Activated CD8-positive, alpha-beta T cell treated with anti-CD3 and anti-CD28 coated beads for 36 hours (primary cell): ENCODE measurements around the gene PUM1. TPM values are rescaled to one million over a fixed set of nuclear protein-coding genes. Genes with fewer than 3 reads are reported as not detected.

Experiments used
- ATAC-seq: fragments of 200-7000 bp; cut with Tn5 transposase; one replicate; pipeline ENCODE4 v1.10.0; 2021; ENCODE audit warnings: mild to moderate bottlenecking, moderate library complexity
- CTCF ChIA-PET: fragments of 350-600 bp; sonication (Branson Sonifier 250); formaldehyde crosslinking; loops from one replicate; lab custom pipeline; 2021; ENCODE audit warnings: antibody characterized with exemption; lab: Charles Lee
- POLR2A ChIA-PET: fragments of 350-600 bp; sonication (Branson Sonifier 250); formaldehyde crosslinking; loops from one replicate; lab custom pipeline; 2021; ENCODE audit warnings: antibody characterized with exemption; lab: Charles Lee
- DNase-seq: peaks from one replicate; pipeline ENCODE4 v3.0.0-alpha.2; 2020
- H3K27ac Mint-ChIP-seq: one replicate; pipeline ENCODE4 v1.8.0; 2021; ENCODE audit warnings: mild to moderate bottlenecking, mixed read lengths
- H3K27me3 Mint-ChIP-seq: one replicate; pipeline ENCODE4 v1.8.0; 2021; ENCODE audit warnings: mixed read lengths
- H3K36me3 Mint-ChIP-seq: one replicate; pipeline ENCODE4 v1.8.0; 2021; ENCODE audit warnings: low read depth, mixed read lengths
- H3K4me1 Mint-ChIP-seq: one replicate; pipeline ENCODE4 v1.8.0; 2021; ENCODE audit warnings: low read depth, mixed read lengths
- H3K4me3 Mint-ChIP-seq: one replicate; pipeline ENCODE4 v1.8.0; 2021; ENCODE audit warnings: mild to moderate bottlenecking, moderate library complexity, mixed read lengths
- H3K9me3 Mint-ChIP-seq: one replicate; pipeline ENCODE4 v1.8.0; 2021; ENCODE audit warnings: mixed read lengths
- intact Hi-C: fragments of 100-400 bp; cut with micrococcal nuclease; formaldehyde crosslinking; loops from one replicate; pipeline ENCODE4 v1.10.0; 2022
- total RNA-seq, 2 experiments: library from RNA; stranded (reverse); gene quantifications; one replicate each; pipeline ENCODE4 v1.2.3, GENCODE V29; 2021
- TF ChIP-seq, protein P1 (sequence below): fragments of 200-600 bp; IDR thresholded peaks from one replicate; pipeline ENCODE4 v1.8.0; 2022; ENCODE audit warnings: antibody characterized with exemption, mild to moderate bottlenecking

Gene PUM1
- total RNA-seq, 2 experiments from 2014 or later: 98.0 to 99.0 TPM

DNA sequence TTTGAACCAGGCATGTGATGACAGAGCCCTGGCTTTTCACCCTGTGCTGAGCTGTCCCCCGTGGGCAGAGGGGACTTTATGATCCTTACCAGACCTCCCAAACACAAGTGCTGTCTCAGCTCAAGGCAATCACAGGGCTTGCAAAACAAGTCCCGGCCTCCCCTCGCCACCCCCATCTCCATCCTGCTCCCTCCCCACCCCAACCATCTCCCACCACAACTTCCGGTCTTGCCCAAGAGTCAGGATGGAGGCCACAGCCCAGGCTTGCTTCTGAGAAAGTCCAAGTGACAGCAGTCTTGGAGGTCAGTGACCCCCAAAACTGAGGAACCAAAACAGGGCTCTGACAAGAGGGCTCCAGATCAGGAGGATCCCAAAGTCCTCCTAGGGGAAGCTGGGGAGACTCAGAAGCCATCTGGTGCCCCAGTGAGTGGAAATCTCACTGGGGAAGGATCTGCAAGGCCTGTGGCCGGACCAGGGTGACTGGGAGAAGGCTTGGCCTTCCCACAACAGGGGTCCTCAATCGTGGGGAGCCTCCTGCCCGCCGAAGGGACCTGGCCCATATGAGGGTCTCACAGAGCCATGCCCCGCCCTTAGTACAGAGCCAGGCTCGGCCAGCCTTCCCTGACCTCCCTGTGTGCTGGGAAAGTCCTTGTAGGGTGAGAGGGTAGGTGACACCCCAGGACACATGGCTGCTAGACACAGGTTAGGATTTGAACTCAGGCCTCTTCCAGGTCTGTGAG, 152.4 kb downstream of the PUM1 start:
- peaks cover 20% of the 10 kb centered on the region for H3K27me3 Mint-ChIP-seq
- no peak overlapping the region for H3K4me3 Mint-ChIP-seq
- TF ChIP-seq, protein P1, sequence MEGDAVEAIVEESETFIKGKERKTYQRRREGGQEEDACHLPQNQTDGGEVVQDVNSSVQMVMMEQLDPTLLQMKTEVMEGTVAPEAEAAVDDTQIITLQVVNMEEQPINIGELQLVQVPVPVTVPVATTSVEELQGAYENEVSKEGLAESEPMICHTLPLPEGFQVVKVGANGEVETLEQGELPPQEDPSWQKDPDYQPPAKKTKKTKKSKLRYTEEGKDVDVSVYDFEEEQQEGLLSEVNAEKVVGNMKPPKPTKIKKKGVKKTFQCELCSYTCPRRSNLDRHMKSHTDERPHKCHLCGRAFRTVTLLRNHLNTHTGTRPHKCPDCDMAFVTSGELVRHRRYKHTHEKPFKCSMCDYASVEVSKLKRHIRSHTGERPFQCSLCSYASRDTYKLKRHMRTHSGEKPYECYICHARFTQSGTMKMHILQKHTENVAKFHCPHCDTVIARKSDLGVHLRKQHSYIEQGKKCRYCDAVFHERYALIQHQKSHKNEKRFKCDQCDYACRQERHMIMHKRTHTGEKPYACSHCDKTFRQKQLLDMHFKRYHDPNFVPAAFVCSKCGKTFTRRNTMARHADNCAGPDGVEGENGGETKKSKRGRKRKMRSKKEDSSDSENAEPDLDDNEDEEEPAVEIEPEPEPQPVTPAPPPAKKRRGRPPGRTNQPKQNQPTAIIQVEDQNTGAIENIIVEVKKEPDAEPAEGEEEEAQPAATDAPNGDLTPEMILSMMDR: no peak
- POLR2A ChIA-PET: interaction anchor here (1.7 kb wide), 1 partner anchor 118 kb away, joined by 3 read pairs; no protein-coding TSS in a partner anchor
- ATAC-seq (no peak), DNase-seq (no peak)
- intact Hi-C loops: loop anchor here (5.0 kb wide), 1 partner anchor 191 kb away; the partner anchor contains the start of gene MATN1
- CTCF ChIA-PET: interaction anchor here (1.1 to 8.0 kb wide), 7 partner anchors 15 to 193 kb away, joined by 3 to 216 read pairs (median 19); no protein-coding TSS in a partner anchor
- no peaks in the 10 kb centered on the region for H3K9me3 Mint-ChIP-seq
- no peak overlapping the region for H3K27ac Mint-ChIP-seq
- no peaks in the 10 kb centered on the region for H3K36me3 Mint-ChIP-seq
- peaks cover 3% of the 10 kb centered on the region for H3K4me1 Mint-ChIP-seq

DNA sequence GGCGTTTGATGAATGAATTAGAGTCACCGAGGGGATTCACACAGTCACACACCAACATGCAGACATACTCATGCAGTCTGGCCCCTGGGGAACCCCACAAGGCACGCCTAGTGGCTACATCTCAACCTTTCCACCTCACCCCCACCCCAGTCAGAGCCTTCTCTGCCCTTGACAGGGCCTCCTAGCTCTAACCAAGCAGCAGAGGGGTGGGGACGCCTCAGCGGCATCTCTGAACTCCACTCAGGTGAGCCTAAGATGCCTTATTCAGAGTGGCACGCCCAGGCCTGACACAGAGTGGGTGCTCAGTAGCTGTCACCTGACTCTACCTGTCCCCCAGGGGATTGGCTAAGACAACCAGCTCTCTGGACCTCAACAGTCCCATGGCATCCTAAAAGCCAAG, 153.3 kb downstream of the PUM1 start:
- H3K27ac Mint-ChIP-seq: no peak overlapping the region
- POLR2A ChIA-PET: interaction anchor here (1.4 kb wide), 1 partner anchor 125 kb away, joined by 4 read pairs; no protein-coding TSS in a partner anchor
- CTCF ChIA-PET: interaction anchor here (0.6 to 8.0 kb wide), 12 partner anchors 9 to 192 kb away, joined by 3 to 216 read pairs (median 5); partner anchors contain the start of gene MATN1

DNA sequence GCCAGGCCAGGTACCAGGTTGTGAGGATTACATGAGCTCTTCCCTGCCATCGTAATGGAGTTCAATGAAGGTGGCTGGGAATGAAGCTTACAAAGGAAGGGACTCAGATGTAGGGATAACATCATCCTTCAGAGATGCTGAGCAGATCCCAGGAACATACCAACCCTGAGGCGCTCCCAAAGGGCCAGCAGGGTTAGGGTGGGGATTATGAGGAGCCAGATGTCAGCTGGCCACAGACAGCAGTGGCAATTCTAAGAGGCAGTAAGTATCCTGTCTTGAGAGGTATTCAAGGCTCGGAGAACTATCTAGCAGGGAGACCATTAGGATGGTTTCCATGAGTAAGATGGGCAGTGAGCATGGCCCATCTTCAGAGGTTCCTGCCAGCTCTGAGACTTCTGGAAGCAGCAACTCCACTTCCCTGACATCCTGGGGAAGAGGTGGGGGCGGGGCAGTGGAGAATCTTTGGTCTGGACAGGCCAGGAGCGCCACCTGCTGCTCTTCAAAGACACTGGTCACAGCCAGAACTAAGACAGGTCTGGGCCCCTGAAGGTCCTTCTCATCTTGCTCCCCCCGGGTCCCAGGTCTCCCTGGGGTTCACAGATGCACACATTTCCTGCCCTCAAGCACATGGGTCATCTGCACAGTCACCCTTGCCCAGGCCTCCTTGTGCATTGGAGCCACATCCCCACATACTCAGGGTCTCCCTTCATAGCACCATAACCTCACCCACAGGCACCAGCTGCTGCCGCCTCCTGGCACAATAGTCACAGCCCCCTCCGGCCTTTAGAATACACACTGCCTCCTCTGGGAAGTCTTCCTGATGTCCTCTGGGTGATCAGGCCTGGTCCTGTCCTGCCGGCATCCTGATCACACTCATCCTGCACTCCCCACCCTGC, 154.2 kb downstream of the PUM1 start:
- Mint-ChIP-seq H3K4me1 (peaks cover 9% of the 10 kb centered on the region), H3K27ac (no peak overlapping the region), H3K36me3 (no peaks in the 10 kb centered on the region), H3K9me3 (no peaks in the 10 kb centered on the region), H3K27me3 (peaks cover 32% of the 10 kb centered on the region), H3K4me3 (no peak overlapping the region)
- intact Hi-C loops: loop anchor here (1.0 to 5.0 kb wide), 2 partner anchors 110 to 189 kb away; partner anchors contain the start of gene MATN1
- peak; percentile 80 for DNase-seq
- peak; percentile 64 for ATAC-seq
- TF ChIP-seq, protein P1: peak; percentile 74
- POLR2A ChIA-PET: interaction anchor here (0.9 to 1.4 kb wide), 4 partner anchors 107 to 124 kb away, joined by 3 to 4 read pairs (median 3); no protein-coding TSS in a partner anchor
- CTCF ChIA-PET: interaction anchor here (0.6 to 8.0 kb wide), 30 partner anchors 8 to 191 kb away, joined by 3 to 216 read pairs (median 4); partner anchors contain the start of gene MATN1

More for the DNA sequence above, 153.3 kb downstream of the PUM1 start:
- H3K9me3 Mint-ChIP-seq: no peaks in the 10 kb centered on the region
- TF ChIP-seq, protein P1: no peak
- H3K27me3 Mint-ChIP-seq: peaks cover 28% of the 10 kb centered on the region
- intact Hi-C loops: loop anchor here (5.0 kb wide), 1 partner anchor 190 kb away; the partner anchor contains the start of gene MATN1
- no peak overlapping the region for H3K4me3 Mint-ChIP-seq
- H3K4me1 Mint-ChIP-seq: peaks cover 9% of the 10 kb centered on the region
- peak; percentile 60 for ATAC-seq
- H3K36me3 Mint-ChIP-seq: no peaks in the 10 kb centered on the region
- DNase-seq: peak; percentile 45

DNA sequence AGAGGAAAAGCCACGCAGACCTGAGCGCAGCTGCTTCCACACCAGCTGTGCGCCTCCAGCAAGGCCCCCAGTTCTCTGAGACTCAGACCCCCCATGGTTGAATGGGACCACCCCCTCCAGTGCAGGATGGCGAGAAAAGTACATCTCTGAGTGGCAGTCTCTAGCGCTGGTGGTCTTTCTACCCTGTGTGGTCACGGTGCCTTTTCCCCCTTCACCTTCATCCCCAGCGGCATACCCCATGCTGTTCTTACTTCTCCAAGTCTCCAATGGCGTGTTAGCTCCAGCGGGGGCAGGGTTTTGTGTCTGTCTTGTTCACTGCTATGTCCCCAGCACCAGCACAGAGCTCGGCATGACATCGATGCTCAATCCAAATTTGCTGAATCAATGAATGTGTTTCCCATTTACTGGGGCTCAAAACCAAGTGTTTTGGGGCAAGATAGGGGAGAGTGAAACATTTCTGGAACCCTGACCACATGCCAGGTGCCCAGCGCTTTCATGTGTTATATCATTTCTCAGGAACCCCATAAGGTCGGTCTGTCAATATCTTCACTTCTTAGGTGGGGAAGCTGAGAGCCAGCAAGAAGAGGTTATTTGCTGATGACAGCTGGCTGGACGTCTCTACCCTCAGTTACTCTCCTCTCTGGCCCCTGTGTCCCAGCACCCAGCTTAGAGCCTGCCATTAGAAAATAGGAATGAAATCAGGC, 156.0 kb downstream of the PUM1 start:
- peaks cover 9% of the 10 kb centered on the region for H3K4me1 Mint-ChIP-seq
- H3K27ac Mint-ChIP-seq: no peak overlapping the region
- ChIA-PET CTCF (interaction anchor here (0.8 to 8.0 kb wide), 6 partner anchors 12 to 190 kb away, joined by 3 to 216 read pairs (median 30); partner anchors contain the start of gene MATN1), POLR2A (interaction anchor here (1.4 kb wide), 1 partner anchor 130 kb away, joined by 3 read pairs; no protein-coding TSS in a partner anchor)
- intact Hi-C loops: loop anchor here (5.0 kb wide), 1 partner anchor 187 kb away; the partner anchor contains the start of gene MATN1
- TF ChIP-seq, protein P1: no peak
- ATAC-seq (no peak), DNase-seq (peak; percentile 33)
- no peaks in the 10 kb centered on the region for H3K9me3 Mint-ChIP-seq
- no peaks in the 10 kb centered on the region for H3K36me3 Mint-ChIP-seq
- H3K27me3 Mint-ChIP-seq: peaks cover 45% of the 10 kb centered on the region
- peak overlapping the region; percentile 65 for H3K4me3 Mint-ChIP-seq
